Gastrocnemius medialis (tissue), 4 donors: ENCODE measurements around the gene JMJD7.

ENCODE experiments used
- POLR2A ChIP-seq, 2 donors: fragments of 450-650 bp; IDR thresholded peaks; one replicate each; pipeline ENCODE4 v1.6.1; 2017; ENCODE audit warnings: antibody characterized with exemption in 2 of 2, mild to moderate bottlenecking in 2 of 2, moderate library complexity in 2 of 2
- TF ChIP-seq, protein P1 (sequence below), 5 experiments: fragments of 450-650 bp in 3 of 5; fragments of 200-600 bp in 2 of 5; sonication (generic) in 2 of 5; IDR thresholded peaks in 4 of 5; conservative IDR thresholded peaks in 1 of 5; 1 replicate in 4 of 5; 2 replicates in 1 of 5; pipeline ENCODE4 v1.5.1; 2016 to 2019; ENCODE audit warnings: antibody characterized with exemption in 5 of 5, mild to moderate bottlenecking in 3 of 5, moderate library complexity in 3 of 5

DNA sequence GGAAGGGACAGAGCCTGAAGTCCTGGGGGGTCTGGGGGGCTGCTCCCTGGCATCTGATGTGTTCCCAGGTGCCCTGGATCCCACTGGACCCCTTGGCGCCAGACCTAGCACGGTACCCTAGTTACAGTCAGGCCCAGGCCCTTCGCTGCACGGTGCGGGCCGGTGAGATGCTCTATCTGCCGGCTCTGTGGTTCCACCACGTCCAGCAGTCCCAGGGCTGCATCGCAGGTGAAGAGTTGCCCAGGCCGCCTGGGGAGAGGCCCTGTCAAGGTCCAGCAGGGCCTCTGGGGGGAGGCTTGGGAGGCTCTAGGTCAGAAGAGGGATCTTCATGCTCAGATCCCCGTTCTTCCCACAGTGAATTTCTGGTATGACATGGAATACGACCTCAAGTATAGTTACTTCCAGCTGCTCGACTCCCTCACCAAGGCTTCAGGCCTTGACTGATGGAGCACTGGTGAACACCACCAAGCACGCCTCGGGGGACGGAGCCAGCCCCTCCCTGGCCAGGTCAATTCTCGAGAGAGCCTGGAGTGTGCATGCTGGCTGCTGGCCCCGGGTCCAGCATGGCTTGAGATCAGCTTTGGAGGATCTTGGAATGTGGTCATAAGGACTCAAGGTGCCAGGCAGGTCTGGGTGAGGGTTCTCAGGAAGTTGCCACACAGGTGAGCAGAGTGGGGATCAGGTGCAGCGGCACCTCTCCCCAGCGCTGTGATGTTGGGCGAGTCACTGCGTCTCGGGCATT lies 9.0 kb downstream of the JMJD7 start:
- TF ChIP-seq, protein P1, sequence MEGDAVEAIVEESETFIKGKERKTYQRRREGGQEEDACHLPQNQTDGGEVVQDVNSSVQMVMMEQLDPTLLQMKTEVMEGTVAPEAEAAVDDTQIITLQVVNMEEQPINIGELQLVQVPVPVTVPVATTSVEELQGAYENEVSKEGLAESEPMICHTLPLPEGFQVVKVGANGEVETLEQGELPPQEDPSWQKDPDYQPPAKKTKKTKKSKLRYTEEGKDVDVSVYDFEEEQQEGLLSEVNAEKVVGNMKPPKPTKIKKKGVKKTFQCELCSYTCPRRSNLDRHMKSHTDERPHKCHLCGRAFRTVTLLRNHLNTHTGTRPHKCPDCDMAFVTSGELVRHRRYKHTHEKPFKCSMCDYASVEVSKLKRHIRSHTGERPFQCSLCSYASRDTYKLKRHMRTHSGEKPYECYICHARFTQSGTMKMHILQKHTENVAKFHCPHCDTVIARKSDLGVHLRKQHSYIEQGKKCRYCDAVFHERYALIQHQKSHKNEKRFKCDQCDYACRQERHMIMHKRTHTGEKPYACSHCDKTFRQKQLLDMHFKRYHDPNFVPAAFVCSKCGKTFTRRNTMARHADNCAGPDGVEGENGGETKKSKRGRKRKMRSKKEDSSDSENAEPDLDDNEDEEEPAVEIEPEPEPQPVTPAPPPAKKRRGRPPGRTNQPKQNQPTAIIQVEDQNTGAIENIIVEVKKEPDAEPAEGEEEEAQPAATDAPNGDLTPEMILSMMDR (IDR thresholded peaks at IDR 0.05 in 4 of 5, conservative IDR thresholded peaks at IDR 0.05 in 1 of 5), result no peak
- TF ChIP-seq POLR2A (IDR thresholded peaks at IDR 0.05), result no peak
